ENCODE measurements around the gene BCAS2.

BCAS2 gene

DNA sequence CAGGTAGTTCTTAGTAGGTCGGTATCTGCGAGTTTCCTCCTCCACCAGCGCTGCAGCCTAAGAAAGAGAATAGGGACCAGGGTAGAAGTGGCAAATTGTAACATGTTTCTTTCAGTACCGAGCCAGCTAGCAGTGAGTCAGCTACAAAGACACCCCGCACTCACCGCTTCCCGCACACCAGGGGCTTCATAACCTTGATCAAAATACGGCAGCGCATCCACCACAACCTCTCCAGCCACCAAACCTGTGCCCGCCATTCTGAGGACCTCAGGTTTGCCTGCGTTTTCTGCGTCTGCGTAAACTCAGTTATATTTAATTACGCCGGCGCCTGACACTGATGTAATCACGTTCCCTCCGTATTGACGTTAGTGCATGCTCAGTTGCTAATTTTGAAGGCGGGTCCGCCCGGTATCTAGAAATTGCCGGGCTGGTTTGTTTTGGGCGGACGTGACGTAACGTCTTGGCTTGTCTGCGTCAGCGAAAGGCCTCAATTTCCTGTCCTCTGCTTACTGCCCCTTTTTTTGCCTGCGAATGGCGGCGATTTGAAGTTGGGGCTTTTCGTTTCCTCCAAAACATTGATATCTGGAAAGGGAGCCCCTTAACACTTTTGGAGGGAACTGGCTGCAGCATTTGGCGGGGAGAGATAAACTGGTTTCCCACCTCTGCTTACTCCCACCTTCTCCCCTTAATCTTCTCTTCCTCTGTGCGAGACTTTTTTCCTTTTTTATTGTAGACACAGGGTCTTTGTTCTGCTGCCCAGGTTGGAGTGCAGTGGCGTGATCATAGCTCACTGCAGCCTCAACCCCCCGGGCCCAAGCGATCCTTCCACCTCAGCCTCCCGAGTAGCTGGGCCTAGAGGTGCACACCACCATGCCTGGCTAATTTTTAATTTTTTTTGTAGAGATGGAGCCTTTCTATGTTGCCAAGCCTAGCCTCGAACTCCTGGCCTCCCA lies at the start of gene BCAS2:
BCAS2 (minus strand) TSS at position 281 of the 953 bp plus-strand sequence; CDS start at position 257, 24 bp downstream.
- H3K27me3 ChIP-seq, result no peaks in the 10 kb centered on the region
- H3K4me1 ChIP-seq, result peaks cover 24% of the 10 kb centered on the region
- H3K9me3 ChIP-seq, result no peaks in the 10 kb centered on the region
- peak within 1 kb of the TSS; percentile 76 for H3K4me3 ChIP-seq
- H4K20me1 ChIP-seq, result 0 out of 2 replicates have a peak, but pooled peaks cover 13% of the 10 kb centered on the region
- peak within 1 kb of the TSS; percentile 91 for H3K9ac ChIP-seq
- peak within 1 kb of the TSS; percentile 92 for H3K4me2 ChIP-seq
- 0 out of 2 replicates have a peak, but pooled peaks have one; percentile 31 for TF ChIP-seq Cebpa-rat (IDR thresholded peaks at IDR 0.05)
- H3K36me3 ChIP-seq, result peaks cover 34% of the 10 kb centered on the region
- H3K27ac ChIP-seq, result peak within 1 kb of the TSS; percentile 82

- Histone ChIP-seq H3K4me3 (no peak overlapping the region), H3K27me3 (no peaks in the 10 kb centered on the region), H3K27ac (no peak overlapping the region), H3K36me3 (no peaks in the 10 kb centered on the region), H3K9me3 (0 out of 2 replicates have a peak, but pooled peaks cover 3% of the 10 kb centered on the region), H3K4me1 (no peaks in the 10 kb centered on the region), H3K9ac (no peak overlapping the region), H3K4me2 (no peak overlapping the region), H4K20me1 (no peaks in the 10 kb centered on the region)
- TF ChIP-seq Cebpa-rat (IDR thresholded peaks at IDR 0.05), result no peak
Measured at GRCh38 chr1:114627107-114627506, 45.7 kb upstream of the BCAS2 start.

GRCh38 chr1:114623364-114623763 lies 41.9 kb upstream of the BCAS2 start:
- no peak for TF ChIP-seq Cebpa-rat (IDR thresholded peaks at IDR 0.05)
- Histone ChIP-seq H3K9me3 (no peaks in the 10 kb centered on the region), H4K20me1 (no peaks in the 10 kb centered on the region), H3K4me1 (no peaks in the 10 kb centered on the region), H3K9ac (no peak overlapping the region), H3K4me2 (no peak overlapping the region), H3K36me3 (no peaks in the 10 kb centered on the region), H3K27me3 (no peaks in the 10 kb centered on the region), H3K4me3 (no peak overlapping the region), H3K27ac (no peak overlapping the region)

DNA sequence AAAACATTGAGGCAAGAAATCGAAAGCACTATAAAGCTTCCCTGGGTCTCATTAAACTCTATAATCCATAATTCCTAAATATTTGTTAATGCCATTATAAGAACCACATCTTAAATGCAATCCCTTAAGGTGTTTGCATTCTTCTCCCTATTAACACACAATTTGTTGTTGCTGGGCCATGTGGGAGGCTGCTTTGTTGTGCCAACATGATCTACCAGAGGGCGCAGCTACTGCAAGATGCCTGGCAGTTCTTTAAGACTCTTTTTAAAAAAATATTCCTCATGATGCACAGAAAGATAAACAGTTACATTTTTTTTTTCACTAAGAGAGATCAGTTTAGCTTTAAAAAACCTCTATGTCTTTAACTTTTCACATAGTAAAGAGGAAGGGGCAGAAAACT lies 39.0 kb upstream of the BCAS2 start:
- no peak overlapping the region for H3K4me2 ChIP-seq
- no peaks in the 10 kb centered on the region for H3K36me3 ChIP-seq
- TF ChIP-seq Cebpa-rat (IDR thresholded peaks at IDR 0.05), result no peak
- H3K27ac ChIP-seq, result no peak overlapping the region
- H3K4me3 ChIP-seq, result no peak overlapping the region
- H3K27me3 ChIP-seq, result no peaks in the 10 kb centered on the region
- no peaks in the 10 kb centered on the region for H3K4me1 ChIP-seq
- no peaks in the 10 kb centered on the region for H4K20me1 ChIP-seq
- no peaks in the 10 kb centered on the region for H3K9me3 ChIP-seq
- no peak overlapping the region for H3K9ac ChIP-seq

- no peak for TF ChIP-seq Cebpa-rat (IDR thresholded peaks at IDR 0.05)
- H3K9ac ChIP-seq, result no peak overlapping the region
- no peaks in the 10 kb centered on the region for H4K20me1 ChIP-seq
- no peak overlapping the region for H3K4me2 ChIP-seq
- H3K27me3 ChIP-seq, result no peaks in the 10 kb centered on the region
- no peak overlapping the region for H3K27ac ChIP-seq
- no peaks in the 10 kb centered on the region for H3K4me1 ChIP-seq
- H3K9me3 ChIP-seq, result no peaks in the 10 kb centered on the region
- H3K4me3 ChIP-seq, result no peak overlapping the region
- no peaks in the 10 kb centered on the region for H3K36me3 ChIP-seq
Measured at GRCh38 chr1:114618606-114619005, 37.2 kb upstream of the BCAS2 start.

GRCh38 chr1:114610546-114611245 lies 29.3 kb upstream of the BCAS2 start:
- Histone ChIP-seq H3K4me2 (no peak overlapping the region), H3K4me3 (no peak overlapping the region), H3K9me3 (no peaks in the 10 kb centered on the region), H3K36me3 (no peaks in the 10 kb centered on the region), H3K27me3 (no peaks in the 10 kb centered on the region), H4K20me1 (no peaks in the 10 kb centered on the region), H3K4me1 (no peaks in the 10 kb centered on the region), H3K9ac (no peak overlapping the region), H3K27ac (no peak overlapping the region)
- no peak for TF ChIP-seq Cebpa-rat (IDR thresholded peaks at IDR 0.05)

DNA sequence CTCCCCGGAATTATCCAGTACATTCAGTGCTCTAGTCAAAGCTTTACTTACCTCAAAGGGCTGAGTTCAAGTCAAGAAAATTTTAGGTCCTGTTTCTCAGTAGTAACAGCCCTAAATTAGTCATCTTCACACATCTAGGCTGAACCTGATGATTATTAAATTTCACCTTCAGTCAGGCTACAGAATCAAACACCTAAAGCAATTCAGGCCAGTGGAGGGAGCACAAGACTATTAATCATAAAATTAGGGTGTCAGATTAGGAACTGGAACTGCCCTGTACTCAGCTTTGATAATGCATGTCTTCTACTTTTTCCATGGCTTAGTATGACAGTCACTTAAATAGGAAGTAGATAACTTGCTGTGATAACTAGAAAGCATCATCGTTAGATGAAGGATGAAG lies 28.4 kb upstream of the BCAS2 start:
- Histone ChIP-seq H3K4me3 (no peak overlapping the region), H3K9me3 (no peaks in the 10 kb centered on the region), H3K27me3 (no peaks in the 10 kb centered on the region), H3K4me1 (no peaks in the 10 kb centered on the region), H3K27ac (no peak overlapping the region), H4K20me1 (no peaks in the 10 kb centered on the region), H3K36me3 (no peaks in the 10 kb centered on the region), H3K4me2 (no peak overlapping the region), H3K9ac (no peak overlapping the region)
- TF ChIP-seq Cebpa-rat (IDR thresholded peaks at IDR 0.05), result no peak

GRCh38 chr1:114609026-114609425 lies 27.6 kb upstream of the BCAS2 start:
- no peaks in the 10 kb centered on the region for H3K4me1 ChIP-seq
- no peak for TF ChIP-seq Cebpa-rat (IDR thresholded peaks at IDR 0.05)
- no peak overlapping the region for H3K27ac ChIP-seq
- no peaks in the 10 kb centered on the region for H3K9me3 ChIP-seq
- no peaks in the 10 kb centered on the region for H3K36me3 ChIP-seq
- no peak overlapping the region for H3K4me2 ChIP-seq
- H3K27me3 ChIP-seq, result no peaks in the 10 kb centered on the region
- no peaks in the 10 kb centered on the region for H4K20me1 ChIP-seq
- H3K9ac ChIP-seq, result no peak overlapping the region
- H3K4me3 ChIP-seq, result no peak overlapping the region

DNA sequence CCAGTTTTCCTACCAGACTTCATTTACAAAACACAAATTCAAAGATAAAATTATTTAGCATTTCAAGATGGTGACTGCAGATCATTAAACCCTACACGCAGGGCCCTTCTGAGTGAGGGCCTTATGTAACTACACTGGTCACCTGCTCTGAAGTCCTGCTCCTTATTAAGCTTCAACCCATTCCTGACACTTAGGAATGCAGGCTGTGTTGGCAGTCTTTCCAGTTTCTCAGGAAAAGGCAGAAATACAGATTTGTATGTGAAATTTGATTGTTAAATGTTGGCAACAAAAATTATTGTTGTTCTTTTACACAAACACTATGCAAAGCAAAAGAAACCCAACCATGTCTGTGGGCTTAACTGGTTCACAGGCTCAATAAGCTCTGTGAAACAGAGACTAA lies 25.8 kb upstream of the BCAS2 start:
- no peaks in the 10 kb centered on the region for H3K4me1 ChIP-seq
- no peak overlapping the region for H3K4me3 ChIP-seq
- H3K9ac ChIP-seq, result no peak overlapping the region
- no peaks in the 10 kb centered on the region for H3K9me3 ChIP-seq
- H3K27me3 ChIP-seq, result no peaks in the 10 kb centered on the region
- no peaks in the 10 kb centered on the region for H4K20me1 ChIP-seq
- TF ChIP-seq Cebpa-rat (IDR thresholded peaks at IDR 0.05), result no peak
- no peak overlapping the region for H3K4me2 ChIP-seq
- no peak overlapping the region for H3K27ac ChIP-seq
- no peaks in the 10 kb centered on the region for H3K36me3 ChIP-seq

GRCh38 chr1:114597949-114598348 lies 16.5 kb upstream of the BCAS2 start:
- Histone ChIP-seq H4K20me1 (no peaks in the 10 kb centered on the region), H3K4me3 (no peak overlapping the region), H3K27ac (no peak overlapping the region), H3K4me2 (no peak overlapping the region), H3K9me3 (0 out of 2 replicates have a peak, but pooled peaks cover 4% of the 10 kb centered on the region), H3K27me3 (no peaks in the 10 kb centered on the region), H3K36me3 (no peaks in the 10 kb centered on the region), H3K4me1 (no peaks in the 10 kb centered on the region), H3K9ac (no peak overlapping the region)
- no peak for TF ChIP-seq Cebpa-rat (IDR thresholded peaks at IDR 0.05)

Measured in BLaER1 (cell line).